HepG2 (cell line): Measurements from ENCODE around the gene HHIPL1. TPM values are rescaled to one million over a fixed set of nuclear protein-coding genes. Genes with fewer than 3 reads are reported as not detected.

ENCODE experiments used
- ATAC-seq: fragments of 200-7000 bp; cut with Tn5 transposase; 3 replicates; pipeline ENCODE4 v1.9.1; 2020; ENCODE audit warnings: mild to moderate bottlenecking, moderate library complexity
- BruUV-seq: library from RNA; stranded (reverse); fragments of 400-500 nt; replicated peaks from 2 replicates; lab custom pipeline; 2021; lab: Mats Ljungman, UMichigan
- CTCF ChIA-PET: fragments of 300-600 bp; formaldehyde crosslinking; extraction: SDS; loops from one replicate; lab custom pipeline; 2021; ENCODE audit warnings: low total read pairs, inconsistent platforms, low intra/inter-chr PET ratio; lab: Yijun Ruan, JAX
- POLR2A ChIA-PET: fragments of 350-600 bp; sonication (Branson Sonifier 250); formaldehyde crosslinking; loops from one replicate; lab custom pipeline; 2020; ENCODE audit warnings: antibody characterized with exemption, inconsistent platforms; lab: Yijun Ruan, JAX
- DNase-seq: peaks from one replicate; pipeline ENCODE4 v3.0.0-alpha.2; 2015; ENCODE audit warnings: low spot score
- FAIRE-seq: peaks from 3 replicates; lab custom pipeline; 2011; peaks lifted over from hg19 to GRCh38; lab: Jason Lieb, UNC
- H2AFZ ChIP-seq: one replicate; pipeline ENCODE4 v1.6.1; 2011; ENCODE audit warnings: low read length, inconsistent platforms
- H3K27ac ChIP-seq: fragments of 300-600 bp; 3 replicates; pipeline ENCODE4 v1.8.0; 2011; ENCODE audit warnings: mixed run types, mild to moderate bottlenecking, mixed read lengths, low read length, inconsistent platforms; ENCODE audit not compliant: insufficient read depth; ENCODE audit errors: extremely low read length
- H3K27me3 ChIP-seq, 2 experiments: fragments of 200-600 bp in 1 of 2; 2 replicates in 1 of 2; 3 replicates in 1 of 2; pipeline versions ENCODE4 v1.6.0 to v1.8.0; 2011; ENCODE audit warnings: low read length in 2 of 2, mild to moderate bottlenecking in 2 of 2, moderate library complexity in 2 of 2, inconsistent platforms in 1 of 2; ENCODE audit not compliant: insufficient read depth in 2 of 2, control insufficient read depth in 1 of 2
- H3K36me3 ChIP-seq, 2 experiments: fragments of 200-600 bp in 1 of 2; replicated peaks in 1 of 2; 2 replicates in 1 of 2; 3 replicates in 1 of 2; pipeline versions ENCODE4 v1.5.1 to v1.8.0; 2011; ENCODE audit warnings: low read length in 2 of 2, inconsistent platforms in 1 of 2; ENCODE audit not compliant: insufficient read depth in 2 of 2, control insufficient read depth in 1 of 2
- H3K4me1 ChIP-seq: 2 replicates; pipeline ENCODE4 v1.5.1; 2012; ENCODE audit warnings: low read length, inconsistent platforms; ENCODE audit not compliant: insufficient read depth
- H3K4me2 ChIP-seq: 2 replicates; pipeline ENCODE4 v1.6.0; 2011; ENCODE audit warnings: low read depth, low read length, inconsistent platforms
- H3K4me3 ChIP-seq, 3 experiments: fragments of 200-600 bp in 1 of 3; sonication (generic), shearing (Covaris generic) in 1 of 3; replicated peaks in 1 of 3; 2 replicates each; pipeline ENCODE4 v1.5.1; 2011 to 2016; ENCODE audit warnings: low read length in 3 of 3, inconsistent platforms in 2 of 3, low read depth in 2 of 3, mild to moderate bottlenecking in 2 of 3, control low read depth in 1 of 3, mixed read lengths in 1 of 3; ENCODE audit not compliant: insufficient read depth in 1 of 3
- H3K79me2 ChIP-seq: one replicate; pipeline ENCODE4 v1.6.1; 2011; ENCODE audit warnings: low read length, inconsistent platforms; ENCODE audit not compliant: insufficient read depth
- H3K9ac ChIP-seq: 2 replicates; pipeline ENCODE4 v1.6.0; 2011; ENCODE audit warnings: mild to moderate bottlenecking, low read depth, low read length, inconsistent platforms; ENCODE audit not compliant: insufficient read depth
- H3K9me3 ChIP-seq: 2 replicates; pipeline ENCODE4 v1.5.1; 2012; ENCODE audit warnings: mild to moderate bottlenecking, low read length
- H4K20me1 ChIP-seq: 2 replicates; pipeline ENCODE4 v1.6.0; 2011; ENCODE audit warnings: inconsistent platforms, mild to moderate bottlenecking, low read length, moderate library complexity; ENCODE audit not compliant: insufficient read depth
- HOXA9 ChIP-seq: sonication (generic); formaldehyde crosslinking; IDR thresholded peaks from 2 replicates; pipeline ENCODE4 v1.8.1; 2022; ENCODE audit warnings: missing genetic modification reagents, mild to moderate bottlenecking, moderate library complexity, borderline replicate concordance
- NFIC ChIP-seq: IDR thresholded peaks from 2 replicates; pipeline ENCODE4 v1.6.1; 2012; ENCODE audit warnings: mild to moderate bottlenecking, low read length, inconsistent platforms
- RFXAP ChIP-seq: sonication (generic); formaldehyde crosslinking; IDR thresholded peaks from 2 replicates; pipeline ENCODE4 v1.4.0; 2020; ENCODE audit warnings: missing genetic modification reagents, borderline replicate concordance
- ZMYM2 ChIP-seq: sonication (generic); formaldehyde crosslinking; IDR thresholded peaks from 2 replicates; pipeline ENCODE4 v1.8.0; 2022; ENCODE audit warnings: mild to moderate bottlenecking, missing genetic modification reagents
- ZNF629 ChIP-seq: sonication (generic); formaldehyde crosslinking; conservative IDR thresholded peaks from 2 replicates; pipeline ENCODE4 v1.5.0; 2020; ENCODE audit warnings: missing genetic modification reagents
- ZNF672 ChIP-seq: sonication (generic); formaldehyde crosslinking; IDR thresholded peaks from 2 replicates; pipeline ENCODE4 v1.8.1; 2022; ENCODE audit warnings: missing genetic modification reagents
- WGBS: methylation state at CpG from one replicate; pipeline ENCODE4 v1.1.6; 2017; ENCODE audit warnings: low lambda C conversion rate; 5-methylcytosine and 5-hydroxymethylcytosine counted together
- in situ Hi-C: cut with HindIII; loops from 2 replicates; pipeline ENCODE4 v1.10.0; 2017; ENCODE audit warnings: low pct_unique_long_range_greater_than_20kb; ENCODE audit not compliant: extremely low pct_ligation_motif_present
- intact Hi-C: fragments of 100-400 bp; cut with micrococcal nuclease; formaldehyde crosslinking; loops from one replicate; pipeline ENCODE4 v1.10.0; 2022; ENCODE audit not compliant: unreplicated experiment
- polyA plus RNA-seq, 8 experiments: library from polyadenylated mRNA; depleted of rRNA in 3 of 8; stranded (reverse) in 7 of 8; unstranded in 1 of 8; fragments of >200 nt; fragmentation: Illumina TruSeq in 4 of 8; extraction: Trizol in 4 of 8; gene quantifications; 2 replicates each; pipeline versions ENCODE4 v1.2.1 to v1.2.3, GENCODE V29; 2011 to 2016; ENCODE audit warnings: low read depth in 4 of 8, missing spikeins in 1 of 8, mixed read lengths in 1 of 8; ENCODE audit not compliant: insufficient read depth in 1 of 8
- total RNA-seq, 5 experiments: library from RNA; depleted of rRNA; stranded (reverse); fragments of >200 nt; fragmentation: Illumina TruSeq; extraction: Trizol; gene quantifications; 2 replicates each; pipeline ENCODE4 v1.2.3, GENCODE V29; 2016; ENCODE audit warnings: low read depth in 1 of 5
- TF ChIP-seq, protein P1 (sequence below): sonication (generic); formaldehyde crosslinking; IDR thresholded peaks from 2 replicates; pipeline ENCODE4 v1.4.0; 2020; ENCODE audit warnings: missing genetic modification reagents
- TF ChIP-seq, protein P2 (sequence below): sonication (generic); formaldehyde crosslinking; IDR thresholded peaks from 2 replicates; pipeline ENCODE4 v1.4.0; 2020; ENCODE audit warnings: mild to moderate bottlenecking, missing genetic modification reagents
- TF ChIP-seq, protein P3 (sequence below): sonication (generic); formaldehyde crosslinking; IDR thresholded peaks from 2 replicates; pipeline ENCODE4; 2020; ENCODE audit warnings: missing genetic modification reagents, mild to moderate bottlenecking, borderline replicate concordance

HHIPL1 gene
- total and polyA plus RNA-seq, 2 of the 13 experiments (the other 11 are each of a cell fraction or from before 2014, with no cell fraction given) = not detected

DNA sequence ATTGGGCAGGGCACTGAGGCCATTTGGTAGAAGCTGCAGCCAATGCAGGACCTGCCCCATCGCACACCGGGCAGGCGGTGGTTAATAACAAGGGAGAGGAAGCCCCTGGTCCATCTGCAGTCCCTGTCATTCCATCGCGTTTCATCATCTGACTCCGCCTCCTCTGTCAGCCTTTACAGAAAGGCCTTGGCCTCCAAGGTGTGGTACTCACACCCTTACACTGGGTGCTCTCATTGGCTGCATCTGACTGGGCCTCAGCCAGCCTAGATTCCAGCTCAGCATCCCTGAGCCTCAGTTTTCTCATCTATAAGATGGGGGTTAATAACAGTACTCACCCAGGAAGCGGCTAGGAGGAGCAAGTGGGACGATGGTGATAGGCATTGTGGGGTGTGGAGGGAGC is 14.7 kb upstream of the HHIPL1 start:
- intact Hi-C loops = no loop called here
- ATAC-seq = no peak
- TF ChIP-seq, protein P1, sequence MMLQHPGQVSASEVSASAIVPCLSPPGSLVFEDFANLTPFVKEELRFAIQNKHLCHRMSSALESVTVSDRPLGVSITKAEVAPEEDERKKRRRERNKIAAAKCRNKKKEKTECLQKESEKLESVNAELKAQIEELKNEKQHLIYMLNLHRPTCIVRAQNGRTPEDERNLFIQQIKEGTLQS (CRISPR knock-in tag) = no peak
- TF ChIP-seq ZNF629 (CRISPR knock-in tag) = peak; percentile 60; the same call in 1 of the 2 replicates
- TF ChIP-seq, all 625 proteins: peak for 1
- H3K4me1 ChIP-seq = peaks cover 16% of the 10 kb centered on the region; the same call in 1 of the 2 replicates
- H3K4me2 ChIP-seq = no peak overlapping the region
- H3K9me3 ChIP-seq = no peaks in the 10 kb centered on the region
- peaks cover 10 to 34% of the 10 kb centered on the region in 2 experiments; a peak in 3 of 5 replicates for H3K27me3 ChIP-seq
- ChIA-PET CTCF (interaction anchor here (1.9 to 2.4 kb wide), 2 partner anchors 67 to 111 kb away, joined by 11 to 29 read pairs; no protein-coding TSS in a partner anchor), POLR2A (no interaction called here)
- H3K4me3 ChIP-seq = no peak overlapping the region
- DNase-seq (no peak), FAIRE-seq (no peak)
- no peaks in the 10 kb centered on the region for H4K20me1 ChIP-seq
- no peak overlapping the region for H3K27ac ChIP-seq
- no peak overlapping the region for H2AFZ ChIP-seq
- H3K36me3 ChIP-seq = no peaks in the 10 kb centered on the region
- in situ Hi-C loops = loop anchor here (5.0 kb wide), 1 partner anchor 108 kb away; no protein-coding TSS in a partner anchor
- 40% methylated on average over 7 of the region's 8 CpGs for WGBS
- no TSS peak for BruUV-seq
- H3K9ac ChIP-seq = no peak overlapping the region
- H3K79me2 ChIP-seq = no peaks in the 10 kb centered on the region

DNA sequence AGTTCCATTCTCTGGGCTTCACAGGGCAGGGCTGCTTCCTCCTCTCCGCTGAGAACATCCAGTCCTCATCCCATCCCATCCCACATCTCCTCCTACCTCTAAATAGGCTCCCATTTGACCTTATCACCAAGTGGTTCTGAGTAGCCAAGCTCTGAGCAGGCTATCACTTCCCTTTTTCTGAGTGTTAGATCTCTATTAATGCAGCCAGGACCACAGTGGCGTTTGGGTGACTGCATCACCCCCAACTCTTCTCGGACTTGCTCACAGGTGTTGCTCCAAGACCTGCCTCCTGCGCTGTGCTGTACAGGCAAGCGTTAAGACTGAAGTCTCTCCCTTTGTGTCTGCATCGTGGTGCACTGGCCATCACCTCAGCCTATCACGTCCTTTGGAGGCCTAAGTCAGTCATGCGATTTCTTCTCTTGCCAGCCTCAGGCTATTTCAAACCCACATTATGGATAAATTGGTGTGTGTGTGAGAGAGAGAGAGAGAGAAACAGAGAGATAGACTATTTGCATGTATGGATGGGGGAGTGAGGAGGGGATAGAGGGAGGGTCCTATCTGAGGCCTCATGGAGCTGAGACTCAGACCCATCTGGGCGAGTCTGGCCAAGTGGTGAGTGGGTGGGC is 12.4 kb upstream of the HHIPL1 start:
- H3K4me3 ChIP-seq = no peak overlapping the region
- no peaks in the 10 kb centered on the region for H4K20me1 ChIP-seq
- 52% methylated on average over 9 of the region's 9 CpGs for WGBS
- no peaks in the 10 kb centered on the region for H3K79me2 ChIP-seq
- no peaks in the 10 kb centered on the region for H3K36me3 ChIP-seq
- no peak for DNase-seq
- H3K27me3 ChIP-seq = peaks cover 7 to 38% of the 10 kb centered on the region in 2 experiments; a peak in 3 of 5 replicates
- H2AFZ ChIP-seq = no peak overlapping the region
- in situ Hi-C loops = loop anchor here (5.0 kb wide), 1 partner anchor 110 kb away; no protein-coding TSS in a partner anchor
- H3K9ac ChIP-seq = no peak overlapping the region
- H3K27ac ChIP-seq = no peak overlapping the region
- H3K4me1 ChIP-seq = peaks cover 16% of the 10 kb centered on the region; the same call in 1 of the 2 replicates
- intact Hi-C loops = no loop called here
- no peaks in the 10 kb centered on the region for H3K9me3 ChIP-seq
- FAIRE-seq = no peak
- ChIA-PET CTCF (no interaction called here), POLR2A (no interaction called here)
- no TSS peak for BruUV-seq
- no peak for ATAC-seq
- H3K4me2 ChIP-seq = no peak overlapping the region
- TF ChIP-seq, protein P2, sequence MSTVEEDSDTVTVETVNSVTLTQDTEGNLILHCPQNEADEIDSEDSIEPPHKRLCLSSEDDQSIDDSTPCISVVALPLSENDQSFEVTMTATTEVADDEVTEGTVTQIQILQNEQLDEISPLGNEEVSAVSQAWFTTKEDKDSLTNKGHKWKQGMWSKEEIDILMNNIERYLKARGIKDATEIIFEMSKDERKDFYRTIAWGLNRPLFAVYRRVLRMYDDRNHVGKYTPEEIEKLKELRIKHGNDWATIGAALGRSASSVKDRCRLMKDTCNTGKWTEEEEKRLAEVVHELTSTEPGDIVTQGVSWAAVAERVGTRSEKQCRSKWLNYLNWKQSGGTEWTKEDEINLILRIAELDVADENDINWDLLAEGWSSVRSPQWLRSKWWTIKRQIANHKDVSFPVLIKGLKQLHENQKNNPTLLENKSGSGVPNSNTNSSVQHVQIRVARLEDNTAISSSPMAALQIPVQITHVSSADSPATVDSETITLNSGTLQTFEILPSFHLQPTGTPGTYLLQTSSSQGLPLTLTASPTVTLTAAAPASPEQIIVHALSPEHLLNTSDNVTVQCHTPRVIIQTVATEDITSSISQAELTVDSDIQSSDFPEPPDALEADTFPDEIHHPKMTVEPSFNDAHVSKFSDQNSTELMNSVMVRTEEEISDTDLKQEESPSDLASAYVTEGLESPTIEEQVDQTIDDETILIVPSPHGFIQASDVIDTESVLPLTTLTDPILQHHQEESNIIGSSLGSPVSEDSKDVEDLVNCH = no peak
- TF ChIP-seq RFXAP (CRISPR knock-in tag) (no peak), ZMYM2 (no peak), NFIC (no peak), HOXA9 (CRISPR knock-in tag) (no peak), ZNF672 (no peak)
- TF ChIP-seq, protein P3, sequence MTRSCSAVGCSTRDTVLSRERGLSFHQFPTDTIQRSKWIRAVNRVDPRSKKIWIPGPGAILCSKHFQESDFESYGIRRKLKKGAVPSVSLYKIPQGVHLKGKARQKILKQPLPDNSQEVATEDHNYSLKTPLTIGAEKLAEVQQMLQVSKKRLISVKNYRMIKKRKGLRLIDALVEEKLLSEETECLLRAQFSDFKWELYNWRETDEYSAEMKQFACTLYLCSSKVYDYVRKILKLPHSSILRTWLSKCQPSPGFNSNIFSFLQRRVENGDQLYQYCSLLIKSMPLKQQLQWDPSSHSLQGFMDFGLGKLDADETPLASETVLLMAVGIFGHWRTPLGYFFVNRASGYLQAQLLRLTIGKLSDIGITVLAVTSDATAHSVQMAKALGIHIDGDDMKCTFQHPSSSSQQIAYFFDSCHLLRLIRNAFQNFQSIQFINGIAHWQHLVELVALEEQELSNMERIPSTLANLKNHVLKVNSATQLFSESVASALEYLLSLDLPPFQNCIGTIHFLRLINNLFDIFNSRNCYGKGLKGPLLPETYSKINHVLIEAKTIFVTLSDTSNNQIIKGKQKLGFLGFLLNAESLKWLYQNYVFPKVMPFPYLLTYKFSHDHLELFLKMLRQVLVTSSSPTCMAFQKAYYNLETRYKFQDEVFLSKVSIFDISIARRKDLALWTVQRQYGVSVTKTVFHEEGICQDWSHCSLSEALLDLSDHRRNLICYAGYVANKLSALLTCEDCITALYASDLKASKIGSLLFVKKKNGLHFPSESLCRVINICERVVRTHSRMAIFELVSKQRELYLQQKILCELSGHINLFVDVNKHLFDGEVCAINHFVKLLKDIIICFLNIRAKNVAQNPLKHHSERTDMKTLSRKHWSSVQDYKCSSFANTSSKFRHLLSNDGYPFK (CRISPR knock-in tag) = no peak
